H1 (cell line): ENCODE data around the gene USB1. TPM values are rescaled to one million over a fixed set of nuclear protein-coding genes. Genes with fewer than 3 reads are reported as not detected.
A peak's percentile ranks its signal among the peaks of the same experiment; 100 is the strongest.

ENCODE experiments used
- CTCF ChIA-PET: fragments of 300-600 bp; sonication (Branson Sonifier 250); formaldehyde crosslinking; loops from one replicate; lab custom pipeline; 2021; ENCODE audit not compliant: partially characterized antibody; lab: Charles Lee
- POLR2A ChIA-PET: fragments of 300-600 bp; sonication (Branson Sonifier 250); formaldehyde crosslinking; loops from one replicate; lab custom pipeline; 2021; ENCODE audit warnings: inconsistent platforms; ENCODE audit not compliant: partially characterized antibody; lab: Charles Lee
- DNase-seq, 2 experiments: peaks; one replicate each; pipeline versions ENCODE4 v3.0.0 to v3.0.0-alpha.2; 2010 to 2022; ENCODE audit warnings: low spot score in 2 of 2, low read depth in 1 of 2, mixed read lengths in 1 of 2
- FAIRE-seq: peaks from 2 replicates; lab custom pipeline; 2011; peaks lifted over from hg19 to GRCh38; lab: Jason Lieb, UNC
- H2AFZ ChIP-seq: 2 replicates; pipeline ENCODE4 v1.8.1; 2012; ENCODE audit warnings: low read length, inconsistent platforms
- H2AK5ac ChIP-seq: 2 replicates; pipeline ENCODE4 v1.6.1; 2013; ENCODE audit warnings: low read depth, low read length
- H2BK120ac ChIP-seq: replicated peaks from 2 replicates; pipeline ENCODE3; 2013; ENCODE audit warnings: low read depth, low read length, inconsistent platforms
- H2BK12ac ChIP-seq: 2 replicates; pipeline ENCODE4 v1.6.1; 2013; ENCODE audit warnings: low read depth, low read length
- H2BK15ac ChIP-seq: 2 replicates; pipeline ENCODE4 v1.6.1; 2013; ENCODE audit warnings: low read length
- H2BK20ac ChIP-seq: 2 replicates; pipeline ENCODE4 v1.6.1; 2013; ENCODE audit warnings: low read length
- H2BK5ac ChIP-seq: 2 replicates; pipeline ENCODE4 v1.6.1; 2013; ENCODE audit warnings: low read depth, low read length
- H3K14ac ChIP-seq: 2 replicates; pipeline ENCODE4 v1.6.1; 2013; ENCODE audit warnings: inconsistent platforms; ENCODE audit not compliant: insufficient read length
- H3K18ac ChIP-seq: 2 replicates; pipeline ENCODE4 v1.6.1; 2013; ENCODE audit warnings: low read length; ENCODE audit errors: extremely low read depth
- H3K23ac ChIP-seq: 2 replicates; pipeline ENCODE4 v1.6.1; 2013; ENCODE audit warnings: inconsistent platforms; ENCODE audit not compliant: insufficient read length
- H3K23me2 ChIP-seq: 2 replicates; pipeline ENCODE4 v1.6.1; 2013; ENCODE audit warnings: low read depth, low read length
- H3K27ac ChIP-seq: 2 replicates; pipeline ENCODE4 v1.6.1; 2011; ENCODE audit warnings: low read depth, low read length, inconsistent platforms
- H3K27me3 ChIP-seq, 4 experiments: replicated peaks in 1 of 4; 1 replicate in 1 of 4; 2 replicates in 3 of 4; pipeline versions ENCODE4 v1.6.1 to v1.8.1; 2011 to 2013; ENCODE audit warnings: low read length in 3 of 4, mild to moderate bottlenecking in 3 of 4, inconsistent platforms in 2 of 4, mixed read lengths in 2 of 4, moderate library complexity in 1 of 4; ENCODE audit not compliant: control insufficient read depth in 3 of 4, insufficient read depth in 3 of 4; ENCODE audit errors: extremely low read depth in 1 of 4
- H3K36me3 ChIP-seq, 4 experiments: 2 replicates each; pipeline versions ENCODE4 v1.6.1 to v1.8.1; 2011 to 2013; ENCODE audit warnings: mild to moderate bottlenecking in 4 of 4, low read length in 3 of 4, moderate library complexity in 2 of 4, control low read depth in 1 of 4, inconsistent platforms in 1 of 4; ENCODE audit not compliant: insufficient read depth in 4 of 4, control insufficient read depth in 2 of 4
- H3K4ac ChIP-seq: replicated peaks from 2 replicates; pipeline ENCODE3; 2013; ENCODE audit warnings: low read length, low read depth, mixed read lengths, inconsistent platforms; ENCODE audit not compliant: insufficient read length
- H3K4me1 ChIP-seq, 4 experiments: replicated peaks in 1 of 4; 1 replicate in 1 of 4; 2 replicates in 3 of 4; pipeline versions ENCODE4 v1.6.1 to v1.8.1; 2011 to 2013; ENCODE audit warnings: low read length in 3 of 4, inconsistent platforms in 2 of 4, mixed read lengths in 1 of 4; ENCODE audit not compliant: insufficient read depth in 4 of 4, control insufficient read depth in 3 of 4
- H3K4me2 ChIP-seq, 2 experiments: 2 replicates each; pipeline versions ENCODE4 v1.6.1 to v1.8.1; 2011 to 2013; ENCODE audit warnings: low read depth in 2 of 2, low read length in 2 of 2, control low read depth in 1 of 2, inconsistent platforms in 1 of 2, mild to moderate bottlenecking in 1 of 2; ENCODE audit not compliant: insufficient read depth in 1 of 2
- H3K4me3 ChIP-seq, 4 experiments: fragments of 200-600, 300-600 bp in 1 of 4; sonication (generic), shearing (Covaris generic), sonication (Bioruptor Twin) in 1 of 4; 2 replicates each; pipeline versions ENCODE4 v1.5.1 to v1.8.1; 2011 to 2016; ENCODE audit warnings: low read length in 4 of 4, low read depth in 3 of 4, control low read depth in 2 of 4, inconsistent platforms in 2 of 4, mild to moderate bottlenecking in 2 of 4, mixed read lengths in 1 of 4, moderate library complexity in 1 of 4; ENCODE audit not compliant: insufficient read depth in 2 of 4; ENCODE audit errors: extremely low read depth in 1 of 4
- H3K56ac ChIP-seq: replicated peaks from 2 replicates; pipeline ENCODE3; 2013; ENCODE audit warnings: low read depth, mild to moderate bottlenecking, mixed read lengths, low read length, inconsistent platforms; ENCODE audit not compliant: insufficient read length
- H3K79me1 ChIP-seq: 2 replicates; pipeline ENCODE4 v1.6.1; 2013; ENCODE audit warnings: low read depth, low read length, control low read depth
- H3K79me2 ChIP-seq, 2 experiments: 2 replicates each; pipeline versions ENCODE4 v1.6.1 to v1.8.1; 2012 to 2013; ENCODE audit warnings: low read length in 2 of 2, mild to moderate bottlenecking in 2 of 2, inconsistent platforms in 1 of 2; ENCODE audit not compliant: insufficient read depth in 2 of 2, control insufficient read depth in 1 of 2
- H3K9ac ChIP-seq, 4 experiments: replicated peaks in 1 of 4; 1 replicate in 1 of 4; 2 replicates in 3 of 4; pipeline versions ENCODE4 v1.6.1 to v1.8.1; 2011 to 2013; ENCODE audit warnings: low read depth in 3 of 4, low read length in 3 of 4, control low read depth in 2 of 4, mild to moderate bottlenecking in 2 of 4, moderate library complexity in 2 of 4, inconsistent platforms in 1 of 4; ENCODE audit errors: extremely low read depth in 1 of 4
- H3K9me3 ChIP-seq, 2 experiments: 2 replicates each; pipeline versions ENCODE4 v1.6.1 to v1.8.1; 2012 to 2013; ENCODE audit warnings: mild to moderate bottlenecking in 2 of 2, moderate library complexity in 2 of 2, control low read depth in 1 of 2, inconsistent platforms in 1 of 2, low read depth in 1 of 2, low read length in 1 of 2, mixed read lengths in 1 of 2; ENCODE audit not compliant: insufficient read depth in 2 of 2
- H4K20me1 ChIP-seq, 2 experiments: replicated peaks in 1 of 2; 2 replicates each; pipeline versions ENCODE3 to v1.8.1; 2011 to 2013; ENCODE audit warnings: inconsistent platforms in 2 of 2, low read length in 2 of 2, mild to moderate bottlenecking in 1 of 2; ENCODE audit not compliant: insufficient read depth in 2 of 2, control insufficient read depth in 1 of 2
- H4K5ac ChIP-seq: 2 replicates; pipeline ENCODE4 v1.6.1; 2013; ENCODE audit warnings: low read length, low read depth, mixed read lengths, inconsistent platforms; ENCODE audit not compliant: insufficient read length
- H4K8ac ChIP-seq: 2 replicates; pipeline ENCODE4 v1.8.0; 2013; ENCODE audit warnings: mild to moderate bottlenecking, moderate library complexity, low read length, inconsistent platforms; ENCODE audit not compliant: insufficient read depth; ENCODE audit errors: extremely low read depth
- H4K91ac ChIP-seq: replicated peaks from 2 replicates; pipeline ENCODE3; 2013; ENCODE audit warnings: low read length, mixed read lengths, inconsistent platforms; ENCODE audit not compliant: insufficient read length
- EGR1 ChIP-seq: IDR thresholded peaks from 2 replicates; pipeline ENCODE4 v1.6.1; 2011; ENCODE audit warnings: low read depth, low read length, borderline replicate concordance
- JUND ChIP-seq: IDR thresholded peaks from 2 replicates; pipeline ENCODE4 v1.6.1; 2011; ENCODE audit warnings: mild to moderate bottlenecking, improper control_type of control experiment, low read length
- RAD21 ChIP-seq, 2 experiments: IDR thresholded peaks in 1 of 2; conservative IDR thresholded peaks in 1 of 2; 2 replicates each; pipeline ENCODE4 v1.6.1; 2011; ENCODE audit warnings: low read depth in 2 of 2, low read length in 2 of 2, improper control_type of control experiment in 1 of 2, inconsistent platforms in 1 of 2, mild to moderate bottlenecking in 1 of 2, moderate library complexity in 1 of 2
- SP4 ChIP-seq: IDR thresholded peaks from 2 replicates; pipeline ENCODE4 v1.6.1; 2012; ENCODE audit warnings: low read length, inconsistent platforms
- TCF12 ChIP-seq: IDR thresholded peaks from 2 replicates; pipeline ENCODE4 v1.6.1; 2011; ENCODE audit warnings: low read depth, mild to moderate bottlenecking, low read length
- WGBS, 2 experiments: shearing (Covaris generic) in 1 of 2; methylation state at CpG; one replicate each; pipeline versions ENCODE4 v1.1.6 to v1.1.7; 2013 to 2015; ENCODE audit warnings: low lambda C conversion rate in 2 of 2, mixed read lengths in 2 of 2, inconsistent platforms in 1 of 2, low coverage in 1 of 2, missing lambda C conversion rate in 1 of 2; ENCODE audit not compliant: insufficient replicate concordance in 2 of 2, insufficient coverage in 1 of 2, insufficient read length in 1 of 2; ENCODE audit errors: extremely low coverage in 1 of 2, missing lambda C conversion rate in 1 of 2; 5-methylcytosine and 5-hydroxymethylcytosine counted together
- polyA plus RNA-seq, 7 experiments: library from polyadenylated mRNA; depleted of rRNA in 3 of 7; stranded (reverse) in 5 of 7; unstranded in 2 of 7; fragments of >200 nt in 5 of 7; fragments of 200-250 nt in 2 of 7; gene quantifications; 1 replicate in 5 of 7; 2 replicates in 1 of 7; 4 replicates in 1 of 7; pipeline versions ENCODE4 v1.2.1 to v1.2.3, GENCODE V29; 2011 to 2013; ENCODE audit warnings: missing spikeins in 2 of 7, mixed read lengths in 2 of 7
- total RNA-seq: library from RNA; stranded (reverse); fragmentation: NEBNext Ultra II Directional; extraction: Animal tissue kit (Norgen Biotek cat#: 25700); gene quantifications from 2 replicates; pipeline ENCODE4 v1.2.1, GENCODE V29; 2021
- TF ChIP-seq, protein P1 (sequence below): IDR thresholded peaks from 2 replicates; pipeline ENCODE4 v1.6.1; 2012; ENCODE audit warnings: inconsistent platforms
- TF ChIP-seq, protein P2 (sequence below), 3 experiments: IDR thresholded peaks; 1 replicate in 2 of 3; 2 replicates in 1 of 3; pipeline versions ENCODE4 v1.5.1 to v1.6.1; 2011; ENCODE audit warnings: low read length in 3 of 3, mild to moderate bottlenecking in 3 of 3, inconsistent platforms in 2 of 3, low read depth in 1 of 3, moderate library complexity in 1 of 3; ENCODE audit not compliant: insufficient read depth in 1 of 3; ENCODE audit errors: control extremely low read depth in 1 of 3

USB1 gene
- total and polyA plus RNA-seq, 2 of the 8 experiments (the other 6 are each of a cell fraction or from before 2014, with no cell fraction given): 65.4 to 75.9 TPM

DNA sequence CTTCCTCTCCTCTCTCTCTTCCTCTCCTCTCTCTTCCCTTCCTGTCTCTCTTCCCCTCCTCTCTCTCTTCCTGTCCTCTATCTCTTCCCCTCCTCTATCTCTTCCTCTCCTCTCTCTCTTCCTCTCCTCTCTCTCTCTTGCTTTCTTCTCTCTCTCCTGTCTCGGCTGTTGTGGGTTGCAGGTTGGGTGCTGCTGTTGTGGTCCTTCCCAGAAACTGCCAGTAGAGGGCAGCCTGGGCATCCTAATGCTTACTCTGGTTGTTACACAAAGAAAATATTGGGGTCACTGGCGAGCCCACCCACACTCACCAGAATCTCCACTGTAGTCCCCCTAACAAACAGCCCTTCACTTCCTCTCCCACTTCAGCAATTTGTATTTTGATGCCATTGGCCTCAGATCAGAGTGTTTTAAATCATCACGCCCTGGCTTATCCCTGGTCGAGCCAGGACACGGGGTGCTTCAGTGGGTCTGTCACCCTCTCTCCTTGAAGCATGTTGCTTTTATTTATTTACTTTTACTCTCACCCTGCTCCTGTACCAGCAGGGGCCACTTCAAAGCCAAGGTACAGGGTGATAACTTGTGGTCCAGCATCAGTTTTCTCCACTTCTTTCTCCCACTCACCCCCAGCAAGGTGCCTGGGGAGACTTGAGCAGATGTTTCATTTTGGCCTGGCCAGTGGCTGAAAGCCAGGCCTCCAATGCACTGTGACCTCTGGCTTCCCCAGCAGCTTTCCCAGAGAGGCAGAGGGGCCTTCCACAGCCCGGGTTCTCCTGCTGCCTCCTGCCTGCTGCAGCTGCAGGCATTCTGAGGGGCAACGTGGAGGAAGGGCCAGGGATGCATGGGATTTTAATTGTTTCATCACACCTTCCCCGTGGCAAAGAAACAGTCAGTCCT lies 19.7 kb downstream of the USB1 start:
- 73% methylated on average over 8 of the region's 8 CpGs; no CpG with 5 or more reads in 1 of the 2 experiments for WGBS, 2 experiments
- H2BK5ac ChIP-seq: peak overlapping the region; percentile 44; the same call in 1 of the 2 replicates
- H3K9me3 ChIP-seq: no peaks in the 10 kb centered on the region
- no peaks in the 10 kb centered on the region for H4K20me1 ChIP-seq
- no peak overlapping the region for H2BK12ac ChIP-seq
- H3K4me3 ChIP-seq: no peak overlapping the region
- H3K14ac ChIP-seq: no peak overlapping the region
- no peak overlapping the region for H3K18ac ChIP-seq
- H4K5ac ChIP-seq: no peak overlapping the region
- H4K8ac ChIP-seq: no peak overlapping the region
- CTCF ChIA-PET: interaction anchor here (0.6 to 19.9 kb wide), 9 partner anchors 13 to 147 kb away, joined by 3 to 362 read pairs (median 3); partner anchors contain the start of genes CFAP20 and USB1
- H3K9ac ChIP-seq: no peak overlapping the region
- no peaks in the 10 kb centered on the region for H3K36me3 ChIP-seq
- no peak overlapping the region for H3K23ac ChIP-seq
- peaks cover 8% of the 10 kb centered on the region; the same call in 1 of the 2 replicates for H3K23me2 ChIP-seq
- no peak overlapping the region for H4K91ac ChIP-seq
- POLR2A ChIA-PET: no interaction called here
- no peak overlapping the region for H3K27ac ChIP-seq
- H2BK15ac ChIP-seq: no peak overlapping the region
- H3K27me3 ChIP-seq: no peaks in the 10 kb centered on the region; a peak in 3 of 7 replicates
- no peak overlapping the region for H2BK120ac ChIP-seq
- H3K4ac ChIP-seq: no peak overlapping the region
- no peak overlapping the region for H3K56ac ChIP-seq
- 0 out of 2 replicates have a peak, but pooled peaks cover 2% of the 10 kb centered on the region for H3K79me1 ChIP-seq
- DNase-seq (peak in 1 of 2 experiments; percentile 86), FAIRE-seq (no peak)
- H3K79me2 ChIP-seq: no peaks in the 10 kb centered on the region
- peaks cover 0 to 12% (median 10%) of the 10 kb centered on the region in 4 experiments; a peak in 5 of 7 replicates for H3K4me1 ChIP-seq
- no peak overlapping the region for H2AK5ac ChIP-seq
- H3K4me2 ChIP-seq: no peak overlapping the region
- no peak overlapping the region for H2AFZ ChIP-seq
- H2BK20ac ChIP-seq: no peak overlapping the region
- TF ChIP-seq RAD21 (IDR thresholded peaks at IDR 0.05 in 1 of 2, conservative IDR thresholded peaks at IDR 0.05 in 1 of 2; ENCODE audit: low read depth in 2 of 2, low read length in 2 of 2): peak; percentile 89
- TF ChIP-seq, protein P1, sequence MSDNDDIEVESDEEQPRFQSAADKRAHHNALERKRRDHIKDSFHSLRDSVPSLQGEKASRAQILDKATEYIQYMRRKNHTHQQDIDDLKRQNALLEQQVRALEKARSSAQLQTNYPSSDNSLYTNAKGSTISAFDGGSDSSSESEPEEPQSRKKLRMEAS: no peak
- TF ChIP-seq, protein P2, sequence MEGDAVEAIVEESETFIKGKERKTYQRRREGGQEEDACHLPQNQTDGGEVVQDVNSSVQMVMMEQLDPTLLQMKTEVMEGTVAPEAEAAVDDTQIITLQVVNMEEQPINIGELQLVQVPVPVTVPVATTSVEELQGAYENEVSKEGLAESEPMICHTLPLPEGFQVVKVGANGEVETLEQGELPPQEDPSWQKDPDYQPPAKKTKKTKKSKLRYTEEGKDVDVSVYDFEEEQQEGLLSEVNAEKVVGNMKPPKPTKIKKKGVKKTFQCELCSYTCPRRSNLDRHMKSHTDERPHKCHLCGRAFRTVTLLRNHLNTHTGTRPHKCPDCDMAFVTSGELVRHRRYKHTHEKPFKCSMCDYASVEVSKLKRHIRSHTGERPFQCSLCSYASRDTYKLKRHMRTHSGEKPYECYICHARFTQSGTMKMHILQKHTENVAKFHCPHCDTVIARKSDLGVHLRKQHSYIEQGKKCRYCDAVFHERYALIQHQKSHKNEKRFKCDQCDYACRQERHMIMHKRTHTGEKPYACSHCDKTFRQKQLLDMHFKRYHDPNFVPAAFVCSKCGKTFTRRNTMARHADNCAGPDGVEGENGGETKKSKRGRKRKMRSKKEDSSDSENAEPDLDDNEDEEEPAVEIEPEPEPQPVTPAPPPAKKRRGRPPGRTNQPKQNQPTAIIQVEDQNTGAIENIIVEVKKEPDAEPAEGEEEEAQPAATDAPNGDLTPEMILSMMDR (IDR thresholded peaks at IDR 0.05; ENCODE audit: control extremely low read depth in 1 of 3, insufficient read depth in 1 of 3, low read depth in 1 of 3, low read length in 3 of 3): peak; percentile 68 to 88 (median 74)
- TF ChIP-seq TCF12: no peak
- no peak for TF ChIP-seq EGR1
- 0 out of 2 replicates have a peak, but pooled peaks have one; percentile 15 for TF ChIP-seq JUND
- TF ChIP-seq SP4: no peak
